Inflammatory macrophage (primary cell): Measurements from ENCODE around the gene FFAR2.

Experiments
- DNase-seq, 2 donors: peaks; one replicate each; pipeline ENCODE4 v3.0.0-alpha.2; 2020 to 2022

FFAR2 gene

GRCh38 chr19:35425682-35426081 is 22.4 kb upstream of the FFAR2 start:
- no peak for DNase-seq

- no peak for DNase-seq
Measured at GRCh38 chr19:35427187-35427586, 20.9 kb upstream of the FFAR2 start.

DNA sequence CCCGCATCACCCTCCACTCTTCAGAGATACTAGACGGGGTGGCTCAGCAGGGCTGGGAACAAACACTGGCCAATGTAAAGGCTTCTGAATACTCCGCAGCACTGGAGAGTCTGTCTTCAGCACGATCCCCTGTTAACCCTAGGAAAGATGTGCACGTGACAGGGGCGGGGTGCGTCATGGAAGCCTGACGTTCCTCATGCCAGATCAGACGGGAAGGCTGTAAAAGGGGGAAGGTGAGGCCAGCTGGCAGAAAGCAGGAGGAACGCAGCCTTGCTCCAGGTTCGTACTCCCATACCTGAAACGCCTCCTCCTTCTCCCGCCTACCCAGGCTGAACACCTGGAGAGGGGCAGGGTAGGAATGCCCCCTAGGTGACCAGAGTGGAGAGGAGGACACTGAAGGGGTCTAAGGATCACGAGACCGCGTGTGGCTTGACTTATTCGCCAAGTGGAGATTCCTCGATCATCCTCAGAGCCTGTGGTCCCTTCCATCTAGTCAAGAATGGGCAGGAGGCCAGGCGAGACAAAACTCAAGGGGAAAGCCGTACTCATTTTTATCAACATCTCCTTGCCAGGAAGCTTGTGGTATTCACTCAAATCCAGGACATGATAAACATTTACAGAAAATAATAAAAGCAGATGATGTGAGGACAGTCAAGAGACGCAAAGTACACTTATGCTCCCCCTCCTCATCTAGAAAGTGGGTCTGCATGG is 18.2 kb upstream of the FFAR2 start:
- no peak for DNase-seq

DNA sequence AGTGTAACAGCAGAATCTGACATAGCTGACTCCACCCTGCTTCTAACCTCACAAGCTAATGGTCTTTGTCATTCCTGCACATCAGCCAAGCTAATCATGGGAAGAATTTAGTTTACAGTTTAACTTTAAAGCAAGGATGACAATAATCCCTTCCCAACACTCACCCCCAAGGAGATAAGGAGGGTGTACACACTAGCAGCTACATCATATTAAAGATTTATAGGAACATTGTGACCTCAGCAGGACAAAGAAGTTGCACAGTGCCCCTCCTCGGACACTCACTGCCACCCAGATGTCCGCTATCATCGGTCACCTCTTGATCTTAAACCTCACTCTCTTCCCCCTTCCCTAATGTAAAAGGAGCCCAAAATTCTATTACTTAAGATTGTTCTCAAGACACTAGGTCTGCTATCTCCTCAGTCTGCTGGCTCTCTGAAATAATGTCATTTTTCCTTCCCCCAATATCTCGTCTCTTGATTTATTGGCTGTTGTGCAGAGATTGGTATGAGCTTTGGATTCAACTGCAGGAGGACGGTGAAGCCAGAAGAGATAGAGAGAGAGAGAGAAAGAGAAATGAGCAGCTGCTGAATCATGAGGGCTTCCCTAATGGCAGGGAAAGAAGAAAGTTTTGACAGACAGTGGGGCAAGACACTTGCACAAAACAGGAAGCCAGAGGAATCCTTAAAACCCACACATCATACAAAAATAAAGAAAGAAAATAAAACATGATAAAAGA is 17.5 kb upstream of the FFAR2 start:
- DNase-seq: peak; percentile 60 to 65

DNA sequence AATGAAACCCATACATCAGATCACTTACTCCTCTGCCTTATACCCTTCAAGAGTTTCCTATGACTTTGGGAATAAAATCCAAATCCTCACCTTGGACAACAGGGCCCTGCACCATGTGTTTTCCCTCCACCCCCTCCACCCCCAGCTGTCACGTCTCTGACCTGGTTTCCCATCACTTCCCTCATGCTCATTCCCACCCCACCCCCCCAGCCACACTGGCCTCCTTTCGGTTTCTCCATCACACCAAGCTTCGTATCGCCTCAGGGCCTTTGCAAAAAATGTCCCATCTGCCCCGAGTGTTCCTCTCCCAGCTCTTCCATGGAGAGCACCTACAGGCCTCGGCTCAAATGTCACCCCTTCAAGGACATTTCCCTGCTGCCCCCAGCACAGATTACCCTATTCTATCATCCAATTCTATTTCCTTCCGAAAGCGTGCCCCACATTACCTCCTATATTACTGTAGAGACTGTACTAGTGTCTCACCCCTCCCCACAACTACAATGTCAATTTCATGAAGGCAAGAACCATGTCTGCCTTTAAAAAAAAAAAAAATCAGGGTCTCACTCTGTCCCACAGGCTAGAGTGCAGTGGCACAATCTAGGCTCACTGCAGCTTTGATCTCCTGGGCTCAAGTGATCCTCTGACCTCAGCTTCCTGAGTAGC is 16.8 kb upstream of the FFAR2 start:
- DNase-seq: peak in 1 of 2 donors; percentile 50

DNA sequence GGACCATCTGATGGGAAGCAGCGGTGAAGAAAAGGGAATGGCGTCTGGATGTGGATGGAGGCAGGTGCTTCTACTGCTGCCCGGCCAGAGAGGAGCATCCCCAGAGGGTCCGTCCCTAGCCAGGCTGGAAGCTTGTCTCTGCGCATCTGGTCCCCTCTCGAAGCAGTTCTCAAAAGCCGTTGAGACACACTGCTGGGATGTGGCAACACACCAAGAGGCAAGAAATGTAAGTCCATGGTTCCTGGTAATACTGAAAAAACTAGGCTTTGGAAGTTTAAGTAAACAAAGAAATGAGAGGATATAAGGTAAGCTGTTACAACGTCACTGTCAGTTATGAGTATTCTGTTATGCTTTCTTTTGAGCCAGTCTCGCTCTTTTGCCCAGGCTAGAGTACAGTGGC is 15.1 kb upstream of the FFAR2 start:
- peak; percentile 38 to 42 for DNase-seq

- DNase-seq: no peak
Measured at GRCh38 chr19:35433448-35433847, 14.6 kb upstream of the FFAR2 start.

DNA sequence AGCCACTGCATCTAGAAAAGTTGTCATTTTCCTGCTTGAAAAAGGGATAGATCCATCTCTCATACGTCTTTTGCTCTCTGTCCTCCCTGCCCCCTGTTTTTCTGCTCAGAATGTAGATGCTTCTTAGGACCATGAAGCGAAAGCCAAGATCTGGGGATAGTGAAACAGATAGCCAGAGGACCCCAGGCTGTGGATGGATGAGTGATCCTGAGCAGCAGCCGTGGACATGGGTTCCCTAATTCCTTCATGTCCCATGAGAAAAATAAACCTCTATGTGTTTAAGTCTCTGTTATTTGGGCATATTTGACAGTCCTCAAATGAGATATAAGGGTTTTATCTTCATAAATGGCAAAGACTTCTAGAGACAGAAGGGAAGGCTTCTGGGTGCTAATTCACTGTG is 12.2 kb upstream of the FFAR2 start:
- DNase-seq: no peak

DNA sequence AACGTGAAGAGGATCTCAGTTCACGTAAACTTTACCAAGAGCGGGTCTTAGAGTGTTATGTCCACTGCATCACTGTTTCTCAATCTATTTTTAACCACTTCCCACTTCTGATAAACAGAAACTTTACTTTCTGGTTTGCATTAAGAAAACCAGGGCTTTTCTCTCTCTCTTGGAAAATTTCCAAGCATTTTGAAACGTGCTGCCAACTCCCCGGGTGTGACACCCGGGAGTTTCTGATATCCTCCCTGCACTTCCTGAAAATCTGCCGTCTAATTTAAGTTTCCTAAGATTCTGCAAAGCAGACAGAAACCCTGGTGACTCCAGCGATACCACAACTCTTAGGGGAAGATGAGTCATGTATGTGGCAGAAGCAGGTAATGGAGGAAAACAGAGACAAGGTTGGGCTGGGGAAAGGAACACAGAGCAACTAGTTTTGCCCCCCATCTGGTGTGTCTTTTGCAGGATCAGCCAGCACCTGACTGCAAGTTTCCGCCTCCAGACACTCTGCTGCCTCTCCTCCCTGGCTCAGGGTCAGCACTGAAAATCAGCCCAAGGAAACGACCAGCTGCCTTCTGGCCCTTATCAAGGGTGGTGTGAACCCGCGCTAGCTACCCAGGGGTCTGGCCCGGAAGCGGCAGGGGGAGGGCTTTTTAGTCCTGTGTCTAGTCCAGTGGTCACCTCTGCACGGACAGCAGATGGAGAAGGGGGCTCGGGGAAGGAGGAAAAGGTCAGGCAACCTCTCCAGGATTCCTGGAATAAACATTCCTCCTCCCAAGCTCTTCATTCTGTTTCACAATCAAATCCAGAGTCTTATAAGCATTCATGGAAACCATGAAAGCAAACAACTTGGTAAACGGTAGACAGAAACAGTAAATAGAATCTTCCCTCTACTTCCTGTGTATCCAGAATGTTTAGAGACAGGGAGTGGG is 11.3 kb upstream of the FFAR2 start:
- peak; percentile 87 to 99 for DNase-seq

- no peak for DNase-seq
Measured at GRCh38 chr19:35437406-35437951, 10.6 kb upstream of the FFAR2 start.

DNA sequence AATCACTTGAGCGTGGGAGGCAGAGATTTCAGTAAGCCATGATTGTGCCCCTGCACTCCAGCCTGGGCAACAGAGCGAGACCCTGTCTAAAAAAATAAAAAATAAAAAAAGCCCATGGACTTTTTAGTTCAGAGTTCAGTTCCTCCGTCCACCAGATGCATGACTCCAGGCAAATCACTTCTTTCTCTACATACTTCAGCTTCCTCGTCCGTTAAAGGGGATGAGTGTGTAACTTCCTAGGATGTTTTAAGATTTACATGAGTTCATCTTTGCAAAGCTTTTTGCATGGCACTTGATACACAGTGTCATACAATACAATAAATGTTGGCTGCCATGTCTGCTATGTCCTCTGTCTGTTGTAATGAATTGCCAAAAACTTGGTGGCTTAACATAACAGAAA is 10.0 kb upstream of the FFAR2 start:
- DNase-seq: peak; percentile 27 to 28

DNA sequence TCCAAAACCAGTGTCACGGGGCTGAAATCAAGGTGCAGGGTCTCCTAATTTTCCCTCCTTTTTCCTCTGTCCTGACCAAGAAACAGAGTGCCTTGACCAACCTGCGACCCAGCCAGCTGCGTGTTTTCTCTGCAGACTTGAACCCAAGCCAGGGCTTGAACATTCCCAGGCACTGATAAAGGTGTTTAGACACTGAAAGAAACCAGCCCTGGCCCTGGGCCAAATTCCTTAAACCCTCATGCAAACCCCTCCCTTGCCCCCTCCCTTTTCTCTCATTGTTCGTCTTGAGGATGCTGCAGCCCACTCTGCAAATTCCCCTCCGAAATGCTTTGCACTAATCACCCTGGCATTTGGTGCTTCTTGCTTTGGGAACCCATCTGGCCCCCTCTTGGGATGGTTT is 9.5 kb upstream of the FFAR2 start:
- DNase-seq: no peak

GRCh38 chr19:35439921-35440320 is 8.1 kb upstream of the FFAR2 start:
- DNase-seq: no peak

DNA sequence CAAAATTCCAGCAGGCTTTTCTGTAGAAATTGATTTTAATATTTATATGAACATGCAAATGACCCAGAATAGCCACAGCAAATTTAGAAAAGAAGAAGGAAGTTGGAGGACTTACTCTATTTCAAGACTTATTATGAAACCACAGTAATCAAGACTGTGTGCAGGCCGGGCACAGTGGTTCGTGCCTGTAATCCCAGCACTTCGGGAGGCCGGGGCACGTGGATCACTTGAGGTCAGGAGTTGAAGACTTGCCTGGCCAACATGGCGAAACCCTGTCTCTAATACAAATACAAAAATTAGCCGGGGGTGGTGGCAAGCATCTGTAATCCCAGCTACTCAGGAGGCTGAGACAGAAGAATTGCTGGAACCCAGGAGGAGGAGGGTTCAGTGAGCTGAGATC is 6.0 kb upstream of the FFAR2 start:
- DNase-seq: peak; percentile 93 to 96

- no peak for DNase-seq
Measured at GRCh38 chr19:35444735-35445134, 3.3 kb upstream of the FFAR2 start.

DNA sequence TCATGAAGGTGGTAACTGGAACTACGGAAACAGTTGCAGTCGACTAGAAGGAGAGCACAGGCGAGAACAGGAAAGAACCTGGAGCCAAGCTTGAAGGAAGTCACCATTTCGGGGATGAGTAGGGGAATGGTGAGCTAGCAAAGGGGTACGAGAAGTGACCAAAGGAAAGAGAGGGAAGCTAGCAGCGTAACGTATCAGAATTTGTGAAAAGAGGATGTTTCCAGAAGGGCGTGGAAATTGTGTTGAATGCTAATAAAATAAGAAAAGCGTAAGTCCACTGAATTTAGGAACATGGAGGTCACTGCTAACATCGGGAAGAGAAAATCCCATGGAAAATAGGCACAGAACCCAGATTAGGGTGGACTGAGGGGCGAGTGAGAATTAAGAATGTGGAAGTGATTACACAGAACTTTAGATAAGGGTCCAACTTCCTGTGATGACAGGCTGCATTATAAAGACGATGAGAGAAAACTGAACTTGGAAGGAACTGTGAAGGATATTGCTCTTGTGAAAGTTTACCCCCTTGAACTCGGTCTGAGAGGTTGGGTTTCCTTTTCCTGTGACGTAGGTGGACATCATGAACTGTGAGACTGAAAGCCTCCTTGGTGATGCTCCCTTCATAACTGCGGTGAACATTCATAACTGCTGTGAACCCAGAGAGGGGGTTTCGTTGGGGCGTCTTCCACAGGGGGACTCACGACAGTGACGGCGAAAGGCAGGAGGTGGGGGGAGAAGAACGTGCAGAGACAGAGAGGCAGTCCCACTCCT is 2.0 kb upstream of the FFAR2 start:
- peak; percentile 24 to 74 for DNase-seq

DNA sequence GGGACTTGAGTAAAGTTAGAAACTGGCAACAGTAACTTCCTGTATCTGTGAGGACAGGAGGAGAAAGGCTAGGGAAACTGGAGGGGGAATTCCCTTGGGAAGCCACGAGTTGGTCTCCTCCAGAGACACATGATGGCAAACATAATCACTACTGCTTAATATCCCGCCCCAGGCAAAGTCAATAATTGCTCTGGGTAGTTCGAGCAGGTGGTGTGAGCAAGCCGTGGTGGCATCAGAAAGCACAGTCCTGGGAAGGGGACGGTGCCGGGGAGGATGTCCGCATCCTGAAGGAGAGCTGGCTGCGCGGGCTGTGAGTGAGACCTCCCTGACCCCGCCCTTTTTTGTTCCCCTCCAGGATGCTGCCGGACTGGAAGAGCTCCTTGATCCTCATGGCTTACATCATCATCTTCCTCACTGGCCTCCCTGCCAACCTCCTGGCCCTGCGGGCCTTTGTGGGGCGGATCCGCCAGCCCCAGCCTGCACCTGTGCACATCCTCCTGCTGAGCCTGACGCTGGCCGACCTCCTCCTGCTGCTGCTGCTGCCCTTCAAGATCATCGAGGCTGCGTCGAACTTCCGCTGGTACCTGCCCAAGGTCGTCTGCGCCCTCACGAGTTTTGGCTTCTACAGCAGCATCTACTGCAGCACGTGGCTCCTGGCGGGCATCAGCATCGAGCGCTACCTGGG is 1.4 kb downstream of the FFAR2 start:
- peak in 1 of 2 donors; percentile 57 for DNase-seq

DNA sequence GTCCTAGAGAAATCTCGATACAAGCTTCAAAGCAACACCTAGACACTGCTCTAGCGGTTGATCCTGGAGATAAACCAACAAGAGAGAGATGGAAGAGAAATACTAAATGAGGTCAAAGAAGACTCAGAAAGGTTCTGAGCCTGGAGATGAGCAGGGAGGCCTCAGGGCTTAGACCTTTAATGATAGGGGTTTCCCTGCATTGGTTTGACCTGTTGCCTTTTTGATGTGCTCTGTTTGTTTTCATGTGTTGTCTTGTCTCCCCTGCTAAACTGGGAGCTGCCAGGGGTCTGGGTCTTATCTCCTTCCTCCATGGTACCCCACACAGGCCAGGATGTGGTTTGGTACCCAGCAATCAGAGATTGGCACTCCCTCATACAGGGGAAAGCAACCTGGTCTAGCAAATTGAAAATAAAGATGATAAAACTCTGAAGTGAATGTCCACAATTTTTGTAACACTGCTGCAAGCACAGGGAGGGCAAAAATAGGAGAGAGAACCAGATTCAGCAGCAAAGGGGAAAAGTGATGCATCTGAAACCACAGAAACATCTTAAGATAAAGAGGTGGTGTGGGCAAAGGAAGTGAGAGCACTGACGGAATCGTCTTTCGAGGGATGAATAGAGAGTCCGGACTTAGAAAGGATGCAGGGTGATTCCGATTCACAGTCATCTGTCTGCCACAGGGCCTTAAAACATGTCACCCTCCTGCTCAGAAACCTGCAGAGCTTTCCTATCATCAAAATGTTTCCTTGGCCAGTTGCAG is 3.5 kb downstream of the FFAR2 start:
- no peak for DNase-seq

- no peak for DNase-seq
Measured at GRCh38 chr19:35454663-35455062, 6.6 kb downstream of the FFAR2 start.

DNA sequence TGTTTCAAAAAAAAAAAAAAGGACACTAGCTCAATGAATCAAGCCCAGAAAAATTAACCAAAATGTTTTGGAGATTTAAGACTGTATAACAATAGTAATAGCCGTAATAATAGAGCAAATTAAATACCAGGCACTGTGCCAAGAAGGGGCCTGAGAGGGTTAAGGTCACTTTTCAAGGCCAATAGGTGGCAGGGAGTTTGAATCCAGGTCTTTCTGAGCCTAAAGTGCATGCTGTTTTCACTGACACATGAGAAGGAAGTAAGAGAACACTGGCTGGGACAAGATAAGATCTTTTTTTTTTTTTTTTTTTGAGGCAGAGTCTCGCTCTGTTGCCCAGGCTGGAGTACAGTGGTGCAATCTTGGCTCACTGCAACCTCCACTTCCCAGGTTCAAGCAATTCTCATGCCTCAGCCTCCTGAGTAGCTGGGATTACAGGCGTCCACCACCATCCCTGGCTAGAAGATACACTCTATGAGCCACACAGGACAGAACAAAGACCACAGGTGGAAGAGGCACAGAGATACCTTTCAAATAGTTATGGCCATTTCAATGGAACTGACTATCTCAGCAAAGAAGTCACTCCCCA is 7.7 kb downstream of the FFAR2 start:
- DNase-seq: no peak
